Activated CD4-positive, CD25-positive, alpha-beta regulatory T cell (primary cell): ENCODE measurements around the gene THAP11.
A peak's percentile ranks its signal among the peaks of the same experiment; 100 is the strongest.

Experiments
- DNase-seq, 4 experiments: peaks; one replicate each; lab custom pipeline; 2025; lab: John Stamatoyannopoulos, UW

THAP11 gene

DNA sequence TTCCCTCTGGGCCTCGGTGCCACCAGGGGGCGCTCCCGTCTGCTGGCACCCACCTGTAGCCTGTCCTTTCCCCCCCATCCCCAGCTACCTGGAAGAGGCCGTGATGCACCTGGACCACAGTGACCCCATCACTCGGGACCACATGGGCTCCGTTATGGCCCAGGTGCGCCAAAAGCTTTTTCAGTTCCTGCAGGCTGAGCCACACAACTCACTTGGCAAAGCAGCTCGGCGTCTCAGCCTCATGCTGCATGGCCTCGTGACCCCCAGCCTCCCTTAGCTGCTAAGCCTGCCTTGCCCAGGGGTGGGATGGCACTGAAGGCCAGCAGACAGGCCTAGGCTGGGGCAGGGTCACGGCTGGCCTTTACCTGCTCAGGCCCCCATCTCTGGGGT, 41.7 kb downstream of the THAP11 start:
- peak; percentile 55 to 70 (median 60) for DNase-seq

DNA sequence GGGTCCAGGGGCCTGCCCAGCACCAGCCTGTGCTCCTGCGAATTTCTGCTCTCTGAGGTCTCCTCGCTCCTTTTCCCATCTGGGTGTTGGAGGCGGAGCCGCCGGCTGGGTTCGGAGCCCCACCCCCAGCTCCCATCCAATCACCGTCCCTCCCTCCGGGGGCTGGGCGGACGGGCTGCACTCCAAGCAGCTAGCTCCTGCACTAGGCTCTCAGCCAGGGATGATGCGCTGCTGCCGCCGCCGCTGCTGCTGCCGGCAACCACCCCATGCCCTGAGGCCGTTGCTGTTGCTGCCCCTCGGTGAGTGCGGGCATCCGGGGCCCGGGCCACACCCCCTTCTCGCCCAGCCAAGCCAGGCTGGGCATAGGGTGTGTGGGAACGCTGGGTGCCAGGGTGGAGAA, 42.6 kb downstream of the THAP11 start, which contains the start of gene NRN1L:
TSS of gene NRN1L (plus strand) at position 202 of the 400 bp plus-strand sequence. CDS start at position 221, 19 bp downstream.
- no peak for DNase-seq

DNA sequence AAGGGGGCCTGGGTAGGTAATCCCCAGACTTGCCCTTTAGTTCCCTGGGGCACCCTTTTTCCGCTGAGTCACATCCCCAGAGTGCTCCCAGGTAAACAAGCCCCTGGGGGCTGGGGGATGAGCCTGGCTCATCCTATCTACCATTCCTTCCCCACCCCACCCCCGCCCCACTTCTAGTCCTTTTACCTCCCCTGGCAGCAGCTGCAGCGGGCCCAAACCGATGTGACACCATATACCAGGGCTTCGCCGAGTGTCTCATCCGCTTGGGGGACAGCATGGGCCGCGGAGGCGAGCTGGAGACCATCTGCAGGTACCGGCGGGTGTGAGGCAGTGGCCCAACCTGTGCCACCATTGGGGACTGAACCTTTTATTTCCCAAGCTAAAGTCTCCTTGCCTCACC, 43.4 kb downstream of the THAP11 start:
- no peak for DNase-seq

DNA sequence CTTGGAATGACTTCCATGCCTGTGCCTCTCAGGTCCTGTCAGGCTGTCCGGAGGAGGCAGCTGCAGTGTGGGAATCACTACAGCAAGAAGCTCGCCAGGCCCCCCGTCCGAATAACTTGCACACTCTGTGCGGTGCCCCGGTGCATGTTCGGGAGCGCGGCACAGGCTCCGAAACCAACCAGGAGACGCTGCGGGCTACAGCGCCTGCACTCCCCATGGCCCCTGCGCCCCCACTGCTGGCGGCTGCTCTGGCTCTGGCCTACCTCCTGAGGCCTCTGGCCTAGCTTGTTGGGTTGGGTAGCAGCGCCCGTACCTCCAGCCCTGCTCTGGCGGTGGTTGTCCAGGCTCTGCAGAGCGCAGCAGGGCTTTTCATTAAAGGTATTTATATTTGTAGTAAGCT, 43.9 kb downstream of the THAP11 start:
- no peak for DNase-seq

DNA sequence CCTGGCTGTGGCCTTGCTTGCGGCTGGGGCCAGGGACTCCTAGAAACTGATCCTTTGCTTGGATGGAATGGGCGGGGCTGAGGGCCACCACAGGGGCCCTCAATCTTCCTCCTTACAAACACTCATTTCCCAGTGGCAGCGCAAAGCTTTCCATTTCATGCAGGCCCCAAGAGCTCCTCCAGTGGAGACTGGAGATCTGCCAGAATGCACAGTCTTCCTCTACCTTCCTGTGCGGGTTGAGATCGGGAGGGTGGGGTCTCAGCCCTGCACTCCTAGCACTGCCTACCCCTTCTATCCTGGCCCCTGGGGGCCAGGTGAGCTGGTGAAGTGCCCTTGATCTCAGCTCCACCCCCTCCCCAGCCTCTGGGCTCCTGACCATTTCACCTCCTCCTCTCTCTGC, 44.3 kb downstream of the THAP11 start:
- no peak for DNase-seq

DNA sequence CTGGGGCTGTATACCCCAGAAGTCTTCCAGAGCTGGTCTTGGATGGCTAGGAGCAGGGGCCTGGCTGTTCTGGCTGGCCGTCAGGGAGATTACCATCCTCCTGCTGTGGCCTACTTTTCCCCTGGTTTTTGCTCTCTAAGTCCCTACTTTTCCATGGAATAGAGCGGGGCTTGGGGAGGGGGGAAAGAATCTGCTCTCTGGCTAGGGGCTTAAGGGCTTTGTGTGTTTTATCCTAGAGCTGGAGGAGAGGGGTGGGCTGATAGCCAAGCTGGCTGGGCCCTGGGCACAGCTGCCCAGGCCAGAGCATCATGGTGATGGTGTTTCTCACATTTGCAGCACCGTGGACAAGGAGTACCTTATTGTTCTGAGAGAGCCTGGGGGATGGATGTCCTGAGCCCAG, 46.2 kb downstream of the THAP11 start:
- DNase-seq = no peak

DNA sequence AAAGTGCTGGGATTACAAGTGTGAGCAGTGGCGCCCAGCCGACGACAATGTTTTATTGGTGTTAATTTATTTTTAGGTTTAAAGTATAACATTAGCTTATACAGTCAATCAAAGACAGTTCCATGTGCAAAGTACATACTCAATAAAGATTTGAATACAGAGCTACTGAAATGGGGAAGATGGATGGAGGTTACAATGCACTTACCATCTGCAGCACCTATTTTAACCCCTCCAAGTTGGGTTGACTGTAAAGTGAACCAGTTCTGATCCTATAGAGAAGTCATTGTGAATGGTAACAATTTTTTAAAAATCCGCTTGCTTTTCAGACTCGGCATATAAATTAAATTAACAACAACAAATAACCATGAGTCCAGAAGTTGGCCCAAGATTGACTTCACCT, 50.3 kb downstream of the THAP11 start:
- no peak for DNase-seq

DNA sequence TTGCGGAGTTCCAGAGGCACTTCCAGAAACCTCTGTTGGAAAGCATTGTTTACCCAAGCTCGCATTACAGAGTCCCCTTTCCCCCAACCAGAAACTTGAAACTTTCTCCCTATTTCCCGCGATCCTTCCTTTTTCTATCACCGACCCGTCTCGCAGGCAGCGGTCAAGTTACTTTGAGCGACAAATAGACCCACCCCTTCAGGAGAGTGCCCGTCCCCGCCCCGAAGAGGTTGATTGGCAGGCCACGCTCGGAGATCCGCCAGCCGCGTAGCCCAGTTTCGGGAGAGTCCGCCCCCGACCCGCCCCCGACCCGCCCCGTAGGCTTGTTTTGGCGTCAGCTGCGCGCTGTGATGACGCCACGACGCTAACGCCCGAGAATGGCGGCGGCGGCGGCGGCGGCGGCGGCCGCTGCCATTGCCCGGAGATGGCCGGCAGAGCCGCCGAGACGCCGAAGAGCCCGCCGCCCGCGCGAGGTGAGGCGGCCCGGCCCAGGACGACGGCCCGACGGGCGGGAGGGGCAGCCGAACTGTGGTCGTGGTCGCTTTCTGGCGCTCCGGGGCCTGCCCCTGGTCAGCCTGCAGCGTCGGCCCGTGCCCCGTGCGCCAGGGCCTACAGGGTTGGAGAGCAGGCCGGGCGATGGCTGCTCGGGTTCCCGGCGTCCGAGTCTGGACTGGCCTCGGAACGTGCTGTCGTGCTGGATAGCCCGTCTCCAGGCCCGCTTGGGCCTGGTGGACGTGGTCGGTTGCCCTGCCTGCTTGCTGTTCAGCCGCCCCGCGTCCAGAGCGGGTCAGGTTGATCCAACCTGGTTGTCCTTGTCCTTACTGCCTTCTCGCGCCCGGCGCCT, 51.0 kb downstream of the THAP11 start, which contains the start of gene PSKH1:
TSS of gene PSKH1 (plus strand) at position 356 of the 844 bp plus-strand sequence. CDS start 15,496 bp downstream, outside the sequence.
- peak; percentile 91 to 96 (median 93) for DNase-seq
